ENCODE results near the gene SLC26A3.

SLC26A3 gene

GRCh38 chr7:107846324-107846723 lies 43.3 kb upstream of the SLC26A3 start:
- TF ChIP-seq FOXP2 (optimal IDR thresholded peaks at IDR 0.05; ENCODE audit: borderline replicate concordance, extremely low read depth, extremely low read length, insufficient read depth), result no peak
- TF ChIP-seq POLR2AphosphoS5 (IDR thresholded peaks at IDR 0.05; ENCODE audit: low read depth, low read length), result no peak
- TF ChIP-seq TAF1 (IDR thresholded peaks at IDR 0.05; ENCODE audit: borderline replicate concordance, insufficient read depth, low read length), result no peak
- no peak for TF ChIP-seq SIN3A (IDR thresholded peaks at IDR 0.05; ENCODE audit: borderline replicate concordance, insufficient read depth, low read length)
- no peak for TF ChIP-seq REST (IDR thresholded peaks at IDR 0.05; ENCODE audit: insufficient read depth in 1 of 2, low read depth in 2 of 2, low read length in 2 of 2)

- TF ChIP-seq TAF1 (IDR thresholded peaks at IDR 0.05; ENCODE audit: borderline replicate concordance, insufficient read depth, low read length), result no peak
- TF ChIP-seq SIN3A (IDR thresholded peaks at IDR 0.05; ENCODE audit: borderline replicate concordance, insufficient read depth, low read length), result no peak
- no peak for TF ChIP-seq POLR2AphosphoS5 (IDR thresholded peaks at IDR 0.05; ENCODE audit: low read depth, low read length)
- no peak for TF ChIP-seq REST (IDR thresholded peaks at IDR 0.05; ENCODE audit: insufficient read depth in 1 of 2, low read depth in 2 of 2, low read length in 2 of 2)
- no peak for TF ChIP-seq FOXP2 (optimal IDR thresholded peaks at IDR 0.05; ENCODE audit: borderline replicate concordance, extremely low read depth, extremely low read length, insufficient read depth)
These were observed 40.2 kb upstream of the SLC26A3 start for GRCh38 chr7:107843184-107843583.

- TF ChIP-seq REST (IDR thresholded peaks at IDR 0.05; ENCODE audit: insufficient read depth in 1 of 2, low read depth in 2 of 2, low read length in 2 of 2) (no peak), SIN3A (IDR thresholded peaks at IDR 0.05; ENCODE audit: borderline replicate concordance, insufficient read depth, low read length) (no peak), FOXP2 (optimal IDR thresholded peaks at IDR 0.05; ENCODE audit: borderline replicate concordance, extremely low read depth, extremely low read length, insufficient read depth) (no peak), TAF1 (IDR thresholded peaks at IDR 0.05; ENCODE audit: borderline replicate concordance, insufficient read depth, low read length) (no peak), POLR2AphosphoS5 (IDR thresholded peaks at IDR 0.05; ENCODE audit: low read depth, low read length) (no peak)
These were observed 39.2 kb upstream of the SLC26A3 start for GRCh38 chr7:107842213-107842612.

- TF ChIP-seq SIN3A (IDR thresholded peaks at IDR 0.05; ENCODE audit: borderline replicate concordance, insufficient read depth, low read length) (no peak), TAF1 (IDR thresholded peaks at IDR 0.05; ENCODE audit: borderline replicate concordance, insufficient read depth, low read length) (no peak), REST (IDR thresholded peaks at IDR 0.05; ENCODE audit: insufficient read depth in 1 of 2, low read depth in 2 of 2, low read length in 2 of 2) (no peak), POLR2AphosphoS5 (IDR thresholded peaks at IDR 0.05; ENCODE audit: low read depth, low read length) (no peak), FOXP2 (optimal IDR thresholded peaks at IDR 0.05; ENCODE audit: borderline replicate concordance, extremely low read depth, extremely low read length, insufficient read depth) (no peak)
These were observed 36.0 kb upstream of the SLC26A3 start for GRCh38 chr7:107838816-107839565.
